Measurements from ENCODE around the gene COG5.

GRCh38 chr7:107248551-107249316, 315.0 kb downstream of the COG5 start:
- TF ChIP-seq CTCF (conservative IDR thresholded peaks at IDR 0.05; ENCODE audit: low read length) (no peak), EZH2phosphoT487 (IDR thresholded peaks at IDR 0.05; ENCODE audit: borderline replicate concordance, low read depth, low read length) (no peak)

All from OCI-LY7 (cell line).